Keratinocyte (primary cell): Measurements from ENCODE around the gene MAG.

Experiments
- CTCF ChIP-seq, 3 experiments: IDR thresholded peaks in 1 of 3; conservative IDR thresholded peaks in 1 of 3; optimal IDR thresholded peaks in 1 of 3; 2 replicates in 2 of 3; 3 replicates in 1 of 3; pipeline versions ENCODE3 to v1.5.1; 2011; ENCODE audit warnings: low read length in 3 of 3, mild to moderate bottlenecking in 3 of 3, moderate library complexity in 2 of 3, control low read depth in 1 of 3, inconsistent platforms in 1 of 3; ENCODE audit not compliant: insufficient read depth in 2 of 3; ENCODE audit errors: extremely low read depth in 1 of 3
- EZH2 ChIP-seq: IDR thresholded peaks from one replicate; pipeline ENCODE4 v1.6.1; 2012; ENCODE audit warnings: inconsistent platforms, mild to moderate bottlenecking, low read length, moderate library complexity

- no peak for TF ChIP-seq CTCF (optimal IDR thresholded peaks at IDR 0.05 in 1 of 3, IDR thresholded peaks at IDR 0.05 in 1 of 3, conservative IDR thresholded peaks at IDR 0.05 in 1 of 3; ENCODE audit: extremely low read depth in 1 of 3, insufficient read depth in 2 of 3, low read length in 3 of 3)
- TF ChIP-seq EZH2, result no peak
Observed at GRCh38 chr19:35288906-35289305, 3.1 kb upstream of the MAG start.
